Measurements from ENCODE around the gene SPTBN1.

DNA sequence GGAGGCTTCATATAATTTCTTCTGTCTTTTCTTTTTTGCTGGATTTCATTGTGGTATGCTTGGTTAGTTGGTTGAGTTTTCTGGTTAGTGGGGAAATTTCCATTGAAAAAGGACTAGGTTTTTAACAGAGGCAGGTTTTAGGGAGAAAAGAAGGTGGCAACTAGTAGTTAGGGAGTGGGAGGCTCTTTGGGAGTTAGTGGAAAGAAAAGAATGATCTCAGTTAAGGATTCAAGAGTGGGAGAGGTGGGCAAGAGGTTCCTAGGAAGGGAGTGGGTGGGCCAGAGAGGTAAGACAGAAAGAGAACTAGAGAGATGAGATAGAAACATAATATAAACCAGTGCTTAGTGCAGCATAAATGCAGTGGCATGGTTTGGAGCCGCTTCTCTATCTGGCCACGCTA, 96.9 kb downstream of the SPTBN1 start:
- TF ChIP-seq, protein P1, sequence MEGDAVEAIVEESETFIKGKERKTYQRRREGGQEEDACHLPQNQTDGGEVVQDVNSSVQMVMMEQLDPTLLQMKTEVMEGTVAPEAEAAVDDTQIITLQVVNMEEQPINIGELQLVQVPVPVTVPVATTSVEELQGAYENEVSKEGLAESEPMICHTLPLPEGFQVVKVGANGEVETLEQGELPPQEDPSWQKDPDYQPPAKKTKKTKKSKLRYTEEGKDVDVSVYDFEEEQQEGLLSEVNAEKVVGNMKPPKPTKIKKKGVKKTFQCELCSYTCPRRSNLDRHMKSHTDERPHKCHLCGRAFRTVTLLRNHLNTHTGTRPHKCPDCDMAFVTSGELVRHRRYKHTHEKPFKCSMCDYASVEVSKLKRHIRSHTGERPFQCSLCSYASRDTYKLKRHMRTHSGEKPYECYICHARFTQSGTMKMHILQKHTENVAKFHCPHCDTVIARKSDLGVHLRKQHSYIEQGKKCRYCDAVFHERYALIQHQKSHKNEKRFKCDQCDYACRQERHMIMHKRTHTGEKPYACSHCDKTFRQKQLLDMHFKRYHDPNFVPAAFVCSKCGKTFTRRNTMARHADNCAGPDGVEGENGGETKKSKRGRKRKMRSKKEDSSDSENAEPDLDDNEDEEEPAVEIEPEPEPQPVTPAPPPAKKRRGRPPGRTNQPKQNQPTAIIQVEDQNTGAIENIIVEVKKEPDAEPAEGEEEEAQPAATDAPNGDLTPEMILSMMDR (CRISPR knock-in tag; IDR thresholded peaks at IDR 0.05): no peak
- TF ChIP-seq BRCA1 (CRISPR knock-in tag; IDR thresholded peaks at IDR 0.05): no peak
- TF ChIP-seq NBN (conservative IDR thresholded peaks at IDR 0.05): no peak
- no peak for TF ChIP-seq ZFP1 (CRISPR knock-in tag; IDR thresholded peaks at IDR 0.05)
- TF ChIP-seq HMG20B (CRISPR knock-in tag; conservative IDR thresholded peaks at IDR 0.05): no peak
- TF ChIP-seq, protein P2, sequence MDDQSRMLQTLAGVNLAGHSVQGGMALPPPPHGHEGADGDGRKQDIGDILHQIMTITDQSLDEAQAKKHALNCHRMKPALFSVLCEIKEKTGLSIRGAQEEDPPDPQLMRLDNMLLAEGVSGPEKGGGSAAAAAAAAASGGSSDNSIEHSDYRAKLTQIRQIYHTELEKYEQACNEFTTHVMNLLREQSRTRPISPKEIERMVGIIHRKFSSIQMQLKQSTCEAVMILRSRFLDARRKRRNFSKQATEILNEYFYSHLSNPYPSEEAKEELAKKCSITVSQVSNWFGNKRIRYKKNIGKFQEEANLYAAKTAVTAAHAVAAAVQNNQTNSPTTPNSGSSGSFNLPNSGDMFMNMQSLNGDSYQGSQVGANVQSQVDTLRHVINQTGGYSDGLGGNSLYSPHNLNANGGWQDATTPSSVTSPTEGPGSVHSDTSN (CRISPR knock-in tag; IDR thresholded peaks at IDR 0.05; ENCODE audit: borderline replicate concordance): no peak
